Smooth muscle cell (in vitro differentiated cells): Measurements from ENCODE around the gene LSM3. TPM values are rescaled to one million over a fixed set of nuclear protein-coding genes. Genes with fewer than 3 reads are reported as not detected.

ENCODE experiments used
- DNase-seq: peaks from one replicate; lab custom pipeline; 2025; ENCODE audit not compliant: unreplicated experiment; lab: John Stamatoyannopoulos, UW
- H2AFZ ChIP-seq: fragments of 200-600 bp; sonication (generic); 2 replicates; pipeline ENCODE4 v1.6.0; 2016; ENCODE audit warnings: antibody characterized with exemption, low read depth, mild to moderate bottlenecking
- H3F3A ChIP-seq: fragments of 200-600 bp; sonication (generic); 2 replicates; pipeline ENCODE4 v1.6.0; 2017; ENCODE audit warnings: antibody characterized with exemption, low read depth
- H3K27ac ChIP-seq: fragments of 200-600 bp; sonication (generic); 2 replicates; pipeline ENCODE4 v1.5.1; 2016; ENCODE audit warnings: low read depth, mild to moderate bottlenecking
- H3K27me3 ChIP-seq: fragments of 200-600 bp; sonication (generic); 2 replicates; pipeline ENCODE4 v1.6.1; 2016; ENCODE audit warnings: low read depth, mild to moderate bottlenecking
- H3K36me3 ChIP-seq: fragments of 200-600 bp; sonication (generic); 2 replicates; pipeline ENCODE4 v1.5.1; 2016; ENCODE audit warnings: low read depth
- H3K4me1 ChIP-seq: fragments of 200-600 bp; sonication (generic); 2 replicates; pipeline ENCODE4 v1.5.1; 2016; ENCODE audit warnings: low read depth
- H3K4me2 ChIP-seq: fragments of 200-600 bp; sonication (generic); 2 replicates; pipeline ENCODE4 v1.6.0; 2016; ENCODE audit warnings: mild to moderate bottlenecking
- H3K4me3 ChIP-seq: fragments of 200-600 bp; sonication (generic); 2 replicates; pipeline ENCODE4 v1.5.1; 2016; ENCODE audit warnings: mild to moderate bottlenecking
- H3K79me2 ChIP-seq: fragments of 200-600 bp; sonication (generic); 2 replicates; pipeline ENCODE4 v1.6.0; 2016; ENCODE audit warnings: low read depth, mild to moderate bottlenecking
- H3K9ac ChIP-seq: fragments of 200-600 bp; sonication (generic); 2 replicates; pipeline ENCODE4 v1.6.0; 2016; ENCODE audit warnings: low read depth
- H3K9me3 ChIP-seq: fragments of 200-600 bp; sonication (generic); replicated peaks from 2 replicates; pipeline ENCODE4 v1.5.1; 2016; ENCODE audit warnings: low read depth
- H4K20me1 ChIP-seq: fragments of 200-600 bp; sonication (generic); 2 replicates; pipeline ENCODE4 v1.6.0; 2016; ENCODE audit warnings: low read depth
- WGBS: methylation state at CpG from one replicate; pipeline ENCODE4 v1.1.7; 2016; ENCODE audit warnings: low lambda C conversion rate; 5-methylcytosine and 5-hydroxymethylcytosine counted together
- polyA plus RNA-seq: library from polyadenylated mRNA; unstranded; fragments of >200 nt; fragmentation: Nextera tagmentation; extraction: Ambion mirVana; gene quantifications from 2 replicates; pipeline ENCODE4 v1.2.1, GENCODE V29; 2016
- total RNA-seq: library from RNA; depleted of rRNA; stranded (reverse); fragments of >200 nt; gene quantifications from 2 replicates; pipeline ENCODE4 v1.2.3, GENCODE V29; 2014
- TF ChIP-seq, protein P1 (sequence below): fragments of 200-600 bp; sonication (generic); IDR thresholded peaks from 2 replicates; pipeline ENCODE4 v1.5.1; 2017; ENCODE audit warnings: borderline replicate concordance, mild to moderate bottlenecking, antibody characterized with exemption; ENCODE audit not compliant: insufficient read depth, poor library complexity, severe bottlenecking

LSM3 gene
- total and polyA plus RNA-seq, 2 experiments from 2014 or later = 18.3 to 31.9 TPM

DNA sequence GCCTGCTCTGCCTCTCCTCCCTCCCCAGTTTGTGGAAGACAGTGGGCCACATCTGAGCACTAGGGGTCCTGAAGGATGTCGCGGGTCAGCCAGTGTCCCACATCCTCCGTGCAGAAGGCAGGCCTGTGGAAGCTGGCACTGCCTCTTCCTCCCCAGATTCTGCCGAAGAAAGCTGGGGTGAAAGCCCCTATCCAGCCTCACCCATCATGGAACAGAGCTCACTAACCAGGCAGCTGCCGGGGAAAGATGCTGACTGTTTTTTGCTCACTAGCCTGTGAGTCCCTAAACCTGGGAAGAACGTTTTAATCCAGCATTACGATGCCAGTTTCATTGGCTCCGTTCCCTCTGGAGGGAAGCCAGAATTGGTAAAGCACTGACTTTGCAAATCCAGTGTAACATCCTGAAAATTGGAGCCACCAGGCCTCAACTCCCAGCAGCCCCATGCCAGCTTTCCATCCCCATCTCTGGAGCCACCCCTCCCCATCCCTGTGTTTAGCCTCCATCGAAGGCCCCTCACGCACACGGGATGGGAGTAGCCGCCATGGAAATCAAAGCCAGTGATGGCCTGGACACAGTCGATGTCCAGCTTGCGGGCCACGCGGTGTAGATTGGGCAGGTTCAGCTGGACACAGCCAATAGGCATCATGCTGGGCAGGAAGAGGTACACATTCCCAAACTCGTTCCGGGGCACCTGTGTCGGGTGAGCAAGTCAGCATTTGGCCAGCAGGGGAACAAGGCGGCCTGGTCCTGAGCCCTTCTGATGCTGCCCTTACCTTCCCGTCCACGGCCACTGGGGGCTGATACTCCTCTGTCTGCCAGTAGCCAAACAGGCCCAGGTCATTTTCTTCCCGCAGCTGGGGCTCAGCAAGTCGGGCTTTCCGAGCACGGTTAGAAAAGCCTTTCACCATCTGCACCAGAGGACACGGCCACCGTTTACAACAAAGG is 30.3 kb upstream of the LSM3 start:
- Histone ChIP-seq H3F3A (peaks cover 10% of the 10 kb centered on the region), H3K79me2 (no peaks in the 10 kb centered on the region), H3K9me3 (no peaks in the 10 kb centered on the region), H3K27ac (no peak overlapping the region), H4K20me1 (no peaks in the 10 kb centered on the region), H2AFZ (no peak overlapping the region), H3K9ac (no peak overlapping the region), H3K4me2 (no peak overlapping the region), H3K4me3 (no peak overlapping the region), H3K4me1 (peaks cover 11% of the 10 kb centered on the region), H3K36me3 (no peaks in the 10 kb centered on the region), H3K27me3 (no peaks in the 10 kb centered on the region)
- TF ChIP-seq, protein P1, sequence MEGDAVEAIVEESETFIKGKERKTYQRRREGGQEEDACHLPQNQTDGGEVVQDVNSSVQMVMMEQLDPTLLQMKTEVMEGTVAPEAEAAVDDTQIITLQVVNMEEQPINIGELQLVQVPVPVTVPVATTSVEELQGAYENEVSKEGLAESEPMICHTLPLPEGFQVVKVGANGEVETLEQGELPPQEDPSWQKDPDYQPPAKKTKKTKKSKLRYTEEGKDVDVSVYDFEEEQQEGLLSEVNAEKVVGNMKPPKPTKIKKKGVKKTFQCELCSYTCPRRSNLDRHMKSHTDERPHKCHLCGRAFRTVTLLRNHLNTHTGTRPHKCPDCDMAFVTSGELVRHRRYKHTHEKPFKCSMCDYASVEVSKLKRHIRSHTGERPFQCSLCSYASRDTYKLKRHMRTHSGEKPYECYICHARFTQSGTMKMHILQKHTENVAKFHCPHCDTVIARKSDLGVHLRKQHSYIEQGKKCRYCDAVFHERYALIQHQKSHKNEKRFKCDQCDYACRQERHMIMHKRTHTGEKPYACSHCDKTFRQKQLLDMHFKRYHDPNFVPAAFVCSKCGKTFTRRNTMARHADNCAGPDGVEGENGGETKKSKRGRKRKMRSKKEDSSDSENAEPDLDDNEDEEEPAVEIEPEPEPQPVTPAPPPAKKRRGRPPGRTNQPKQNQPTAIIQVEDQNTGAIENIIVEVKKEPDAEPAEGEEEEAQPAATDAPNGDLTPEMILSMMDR = no peak
- DNase-seq = no peak
- WGBS = 85% methylated on average over 28 of the region's 28 CpGs

DNA sequence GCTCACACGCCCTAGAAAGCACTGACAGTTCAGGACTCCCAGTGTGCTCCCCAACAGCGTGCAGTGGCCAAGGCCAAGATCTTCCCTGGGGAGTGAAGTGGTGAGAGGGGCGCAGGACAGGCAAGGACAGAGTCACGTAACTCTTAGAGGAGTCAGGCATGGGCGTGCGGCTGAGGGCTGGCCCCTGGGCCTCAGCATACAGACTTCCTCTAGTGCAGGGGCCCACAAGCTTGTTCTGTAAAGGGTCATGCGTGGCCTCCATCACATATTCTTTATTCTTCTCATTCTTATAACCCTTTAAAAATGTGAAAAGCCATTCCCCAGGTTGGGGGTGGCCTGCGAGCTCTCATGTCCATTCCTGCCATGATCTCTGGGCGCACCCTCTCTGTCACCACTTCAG is 28.5 kb upstream of the LSM3 start:
- WGBS = 96% methylated on average over 9 of the region's 9 CpGs
- Histone ChIP-seq H3K9me3 (no peaks in the 10 kb centered on the region), H3F3A (no peaks in the 10 kb centered on the region), H2AFZ (no peak overlapping the region), H3K27me3 (no peaks in the 10 kb centered on the region), H3K4me1 (no peaks in the 10 kb centered on the region), H3K9ac (no peak overlapping the region), H3K4me3 (no peak overlapping the region), H3K27ac (no peak overlapping the region), H3K79me2 (no peaks in the 10 kb centered on the region), H3K4me2 (no peak overlapping the region), H4K20me1 (no peaks in the 10 kb centered on the region), H3K36me3 (no peaks in the 10 kb centered on the region)
- TF ChIP-seq, protein P1 = no peak
- DNase-seq = no peak

DNA sequence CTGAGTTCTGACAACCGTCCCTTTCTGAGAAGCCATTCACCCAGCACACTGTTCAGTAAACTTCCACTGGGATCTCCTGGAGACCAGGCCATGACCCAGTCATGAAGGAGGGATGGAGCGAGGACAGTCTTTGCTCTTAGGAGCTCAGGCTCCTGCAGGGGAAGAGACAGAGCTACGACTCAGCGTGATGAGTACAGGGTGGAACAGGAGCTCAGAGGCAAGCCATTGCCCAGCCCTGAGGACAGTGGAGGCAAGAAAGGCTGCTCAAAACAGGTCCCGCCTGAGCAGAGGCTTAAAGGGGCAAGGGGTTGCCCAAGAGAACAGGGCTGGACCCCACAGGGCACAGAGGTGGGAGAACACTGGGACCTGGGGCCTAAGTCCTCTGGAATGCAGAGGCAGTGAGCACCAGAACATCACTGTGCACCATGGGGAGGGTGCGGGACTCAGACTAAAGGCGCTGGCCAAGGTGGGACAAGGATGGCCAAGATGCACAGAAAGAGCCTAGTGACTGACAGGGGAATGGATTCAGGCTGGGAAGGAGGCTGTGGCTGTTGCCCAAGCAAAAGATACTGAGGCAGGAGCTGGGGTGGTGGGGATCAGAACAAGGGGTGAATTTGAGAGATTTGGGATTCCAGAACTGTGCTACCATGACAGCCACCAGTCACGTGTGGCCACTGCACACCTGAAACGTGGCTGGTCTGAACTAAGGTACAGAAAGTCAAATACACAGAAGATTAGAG is 28.0 kb upstream of the LSM3 start:
- H3K4me1 ChIP-seq = no peaks in the 10 kb centered on the region
- H3K36me3 ChIP-seq = no peaks in the 10 kb centered on the region
- H3K4me3 ChIP-seq = no peak overlapping the region
- no peaks in the 10 kb centered on the region for H3K9me3 ChIP-seq
- no peak overlapping the region for H2AFZ ChIP-seq
- no peaks in the 10 kb centered on the region for H4K20me1 ChIP-seq
- H3K9ac ChIP-seq = no peak overlapping the region
- no peaks in the 10 kb centered on the region for H3K27me3 ChIP-seq
- no peak overlapping the region for H3K27ac ChIP-seq
- H3K4me2 ChIP-seq = no peak overlapping the region
- TF ChIP-seq, protein P1 = no peak
- WGBS = 98% methylated on average over 9 of the region's 9 CpGs
- no peaks in the 10 kb centered on the region for H3F3A ChIP-seq
- H3K79me2 ChIP-seq = no peaks in the 10 kb centered on the region
- DNase-seq = no peak
